Neural cell (in vitro differentiated cells): ENCODE data around the gene KCND2. TPM values are rescaled to one million over a fixed set of nuclear protein-coding genes. Genes with fewer than 3 reads are reported as not detected.

Experiments used
- H2AFZ ChIP-seq: fragments of 200-600, 300-800 bp; sonication (generic), shearing (Covaris generic); 2 replicates; pipeline ENCODE4 v1.6.0; 2014; ENCODE audit warnings: low read depth, mild to moderate bottlenecking, antibody characterized with exemption, low read length, moderate library complexity
- H3F3A ChIP-seq: fragments of 200-600 bp; shearing (Covaris generic); 2 replicates; pipeline ENCODE4 v1.6.1; 2016; ENCODE audit warnings: mild to moderate bottlenecking, moderate library complexity, mixed read lengths, antibody characterized with exemption, low read length; ENCODE audit not compliant: insufficient read depth, poor library complexity, severe bottlenecking
- H3K27ac ChIP-seq: fragments of 200-600, 300-800 bp; sonication (generic), shearing (Covaris generic); 2 replicates; pipeline ENCODE4 v1.5.1; 2014; ENCODE audit warnings: mild to moderate bottlenecking, low read length, moderate library complexity
- H3K27me3 ChIP-seq: fragments of 300-800, 200-600 bp; sonication (generic), shearing (Covaris generic); 2 replicates; pipeline ENCODE4 v1.6.0; 2014; ENCODE audit warnings: mild to moderate bottlenecking, low read depth, low read length, moderate library complexity; ENCODE audit not compliant: insufficient read depth
- H3K36me3 ChIP-seq: fragments of 300-800, 200-600 bp; sonication (generic), shearing (Covaris generic); 2 replicates; pipeline ENCODE4 v1.5.1; 2014; ENCODE audit warnings: mild to moderate bottlenecking, antibody characterized with exemption, low read length, moderate library complexity; ENCODE audit not compliant: insufficient read depth
- H3K4me2 ChIP-seq: fragments of 300-800, 200-600 bp; sonication (generic), shearing (Covaris generic); 2 replicates; pipeline ENCODE4 v1.6.0; 2014; ENCODE audit warnings: mild to moderate bottlenecking, low read length
- H3K4me3 ChIP-seq: fragments of 300-800, 200-600 bp; sonication (generic), shearing (Covaris generic); 2 replicates; pipeline ENCODE4 v1.5.1; 2014; ENCODE audit warnings: mild to moderate bottlenecking, low read length, moderate library complexity
- H3K79me2 ChIP-seq: fragments of 200-600 bp; shearing (Covaris generic); replicated peaks from 2 replicates; pipeline ENCODE4 v1.6.0; 2014; ENCODE audit warnings: mild to moderate bottlenecking, low read length, moderate library complexity; ENCODE audit not compliant: insufficient read depth
- H3K9ac ChIP-seq: fragments of 300-800, 200-600 bp; sonication (generic), shearing (Covaris generic); 2 replicates; pipeline ENCODE4 v1.6.1; 2016; ENCODE audit warnings: mild to moderate bottlenecking, low read length, mixed read lengths
- H3K9me2 ChIP-seq: fragments of 200-600 bp; shearing (Covaris generic); 2 replicates; pipeline ENCODE4 v1.6.1; 2016; ENCODE audit warnings: mild to moderate bottlenecking, low read length, mixed read lengths; ENCODE audit not compliant: insufficient read depth
- H3K9me3 ChIP-seq: fragments of 200-600, 300-800 bp; sonication (generic), shearing (Covaris generic); 2 replicates; pipeline ENCODE4 v1.6.1; 2016; ENCODE audit warnings: mild to moderate bottlenecking, mixed run types, low read length, moderate library complexity, mixed read lengths
- H4K20me1 ChIP-seq: fragments of 200-600 bp; shearing (Covaris generic); 2 replicates; pipeline ENCODE4 v1.6.1; 2016; ENCODE audit warnings: mild to moderate bottlenecking, mixed run types; ENCODE audit not compliant: insufficient read depth
- EP300 ChIP-seq: fragments of 450-650 bp; conservative IDR thresholded peaks from 2 replicates; pipeline ENCODE4 v1.6.1; 2014; ENCODE audit warnings: antibody characterized with exemption, mild to moderate bottlenecking, moderate library complexity; ENCODE audit not compliant: poor library complexity, severe bottlenecking
- EZH2 ChIP-seq: fragments of 200-600, 300-800 bp; shearing (Covaris generic), sonication (generic); IDR thresholded peaks from 2 replicates; pipeline ENCODE4 v1.6.1; 2014; ENCODE audit warnings: antibody characterized with exemption, low read length, borderline replicate concordance, mild to moderate bottlenecking; ENCODE audit not compliant: insufficient read depth, poor library complexity, severe bottlenecking
- MXI1 ChIP-seq: fragments of 450-650 bp; conservative IDR thresholded peaks from 2 replicates; pipeline ENCODE4 v1.6.1; 2014; ENCODE audit warnings: antibody characterized with exemption, mild to moderate bottlenecking; ENCODE audit not compliant: poor library complexity, severe bottlenecking
- POLR2AphosphoS5 ChIP-seq: IDR thresholded peaks from 2 replicates; pipeline ENCODE4 v1.6.1; 2012
- RAD21 ChIP-seq: fragments of 450-650 bp; conservative IDR thresholded peaks from 2 replicates; pipeline ENCODE4 v1.6.1; 2014; ENCODE audit warnings: antibody characterized with exemption, mild to moderate bottlenecking, moderate library complexity
- SMC3 ChIP-seq: fragments of 450-650 bp; conservative IDR thresholded peaks from 2 replicates; pipeline ENCODE4 v1.6.1; 2014; ENCODE audit warnings: antibody characterized with exemption, mild to moderate bottlenecking, moderate library complexity; ENCODE audit not compliant: poor library complexity
- TAF1 ChIP-seq: IDR thresholded peaks from 2 replicates; pipeline ENCODE4 v1.6.1; 2012; ENCODE audit warnings: low read depth
- polyA plus RNA-seq: library from polyadenylated mRNA; depleted of rRNA; stranded (reverse); fragments of >200 nt; gene quantifications from 2 replicates; pipeline ENCODE4 v1.2.3, GENCODE V29; 2014
- TF ChIP-seq, protein P1 (sequence below): fragments of 450-650 bp; IDR thresholded peaks from 2 replicates; pipeline ENCODE4 v1.5.1; 2014; ENCODE audit warnings: antibody characterized with exemption, mild to moderate bottlenecking, moderate library complexity; ENCODE audit not compliant: poor library complexity, severe bottlenecking
- TF ChIP-seq, protein P2 (sequence below): IDR thresholded peaks from 2 replicates; pipeline ENCODE4 v1.6.1; 2012; ENCODE audit warnings: borderline replicate concordance

The KCND2 gene
- polyA plus RNA-seq, 1 donor from 2014 or later = 11.0 TPM

- H4K20me1 ChIP-seq = no peaks in the 10 kb centered on the region
- H2AFZ ChIP-seq = no peak overlapping the region
- no peak overlapping the region for H3K27ac ChIP-seq
- H3K9ac ChIP-seq = no peak overlapping the region
- no peak overlapping the region for H3K4me3 ChIP-seq
- H3K27me3 ChIP-seq = no peaks in the 10 kb centered on the region
- no peak overlapping the region for H3K4me2 ChIP-seq
- no peaks in the 10 kb centered on the region for H3K36me3 ChIP-seq
- no peak for TF ChIP-seq EZH2
- TF ChIP-seq, protein P1, sequence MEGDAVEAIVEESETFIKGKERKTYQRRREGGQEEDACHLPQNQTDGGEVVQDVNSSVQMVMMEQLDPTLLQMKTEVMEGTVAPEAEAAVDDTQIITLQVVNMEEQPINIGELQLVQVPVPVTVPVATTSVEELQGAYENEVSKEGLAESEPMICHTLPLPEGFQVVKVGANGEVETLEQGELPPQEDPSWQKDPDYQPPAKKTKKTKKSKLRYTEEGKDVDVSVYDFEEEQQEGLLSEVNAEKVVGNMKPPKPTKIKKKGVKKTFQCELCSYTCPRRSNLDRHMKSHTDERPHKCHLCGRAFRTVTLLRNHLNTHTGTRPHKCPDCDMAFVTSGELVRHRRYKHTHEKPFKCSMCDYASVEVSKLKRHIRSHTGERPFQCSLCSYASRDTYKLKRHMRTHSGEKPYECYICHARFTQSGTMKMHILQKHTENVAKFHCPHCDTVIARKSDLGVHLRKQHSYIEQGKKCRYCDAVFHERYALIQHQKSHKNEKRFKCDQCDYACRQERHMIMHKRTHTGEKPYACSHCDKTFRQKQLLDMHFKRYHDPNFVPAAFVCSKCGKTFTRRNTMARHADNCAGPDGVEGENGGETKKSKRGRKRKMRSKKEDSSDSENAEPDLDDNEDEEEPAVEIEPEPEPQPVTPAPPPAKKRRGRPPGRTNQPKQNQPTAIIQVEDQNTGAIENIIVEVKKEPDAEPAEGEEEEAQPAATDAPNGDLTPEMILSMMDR = no peak
- no peak for TF ChIP-seq EP300
- no peak for TF ChIP-seq SMC3
- TF ChIP-seq MXI1 = no peak
- TF ChIP-seq RAD21 = no peak
- no peak for TF ChIP-seq TAF1
- TF ChIP-seq, protein P2, sequence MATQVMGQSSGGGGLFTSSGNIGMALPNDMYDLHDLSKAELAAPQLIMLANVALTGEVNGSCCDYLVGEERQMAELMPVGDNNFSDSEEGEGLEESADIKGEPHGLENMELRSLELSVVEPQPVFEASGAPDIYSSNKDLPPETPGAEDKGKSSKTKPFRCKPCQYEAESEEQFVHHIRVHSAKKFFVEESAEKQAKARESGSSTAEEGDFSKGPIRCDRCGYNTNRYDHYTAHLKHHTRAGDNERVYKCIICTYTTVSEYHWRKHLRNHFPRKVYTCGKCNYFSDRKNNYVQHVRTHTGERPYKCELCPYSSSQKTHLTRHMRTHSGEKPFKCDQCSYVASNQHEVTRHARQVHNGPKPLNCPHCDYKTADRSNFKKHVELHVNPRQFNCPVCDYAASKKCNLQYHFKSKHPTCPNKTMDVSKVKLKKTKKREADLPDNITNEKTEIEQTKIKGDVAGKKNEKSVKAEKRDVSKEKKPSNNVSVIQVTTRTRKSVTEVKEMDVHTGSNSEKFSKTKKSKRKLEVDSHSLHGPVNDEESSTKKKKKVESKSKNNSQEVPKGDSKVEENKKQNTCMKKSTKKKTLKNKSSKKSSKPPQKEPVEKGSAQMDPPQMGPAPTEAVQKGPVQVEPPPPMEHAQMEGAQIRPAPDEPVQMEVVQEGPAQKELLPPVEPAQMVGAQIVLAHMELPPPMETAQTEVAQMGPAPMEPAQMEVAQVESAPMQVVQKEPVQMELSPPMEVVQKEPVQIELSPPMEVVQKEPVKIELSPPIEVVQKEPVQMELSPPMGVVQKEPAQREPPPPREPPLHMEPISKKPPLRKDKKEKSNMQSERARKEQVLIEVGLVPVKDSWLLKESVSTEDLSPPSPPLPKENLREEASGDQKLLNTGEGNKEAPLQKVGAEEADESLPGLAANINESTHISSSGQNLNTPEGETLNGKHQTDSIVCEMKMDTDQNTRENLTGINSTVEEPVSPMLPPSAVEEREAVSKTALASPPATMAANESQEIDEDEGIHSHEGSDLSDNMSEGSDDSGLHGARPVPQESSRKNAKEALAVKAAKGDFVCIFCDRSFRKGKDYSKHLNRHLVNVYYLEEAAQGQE = no peak
- TF ChIP-seq POLR2AphosphoS5 = no peak
- no peaks in the 10 kb centered on the region for H3K79me2 ChIP-seq
- H3F3A ChIP-seq = no peaks in the 10 kb centered on the region
- H3K9me2 ChIP-seq = no peaks in the 10 kb centered on the region
- H3K9me3 ChIP-seq = no peaks in the 10 kb centered on the region
Observed at GRCh38 chr7:120303105-120303504, 30.1 kb downstream of the KCND2 start.

GRCh38 chr7:120304674-120305073 is 31.7 kb downstream of the KCND2 start:
- Histone ChIP-seq H3K36me3 (no peaks in the 10 kb centered on the region), H3K27ac (no peak overlapping the region), H3K4me3 (no peak overlapping the region), H4K20me1 (no peaks in the 10 kb centered on the region), H3K27me3 (no peaks in the 10 kb centered on the region), H3K4me2 (no peak overlapping the region), H3K79me2 (no peaks in the 10 kb centered on the region), H3K9me2 (no peaks in the 10 kb centered on the region), H2AFZ (no peak overlapping the region), H3F3A (no peaks in the 10 kb centered on the region), H3K9me3 (no peaks in the 10 kb centered on the region), H3K9ac (no peak overlapping the region)
- no peak for TF ChIP-seq SMC3
- TF ChIP-seq EP300 = no peak
- no peak for TF ChIP-seq TAF1
- TF ChIP-seq EZH2 = no peak
- TF ChIP-seq, protein P2 = no peak
